HG03135 (cell line): Measurements from ENCODE around the gene NTN5.
"Not testable (repeated sequence)": the region's sequence is repeated elsewhere in the genome, so short reads cannot be mapped to it uniquely, and the experiment has no call there.

Experiments used
- ATAC-seq: cut with Tn5 transposase; IDR thresholded peaks from one replicate; pipeline ENCODE4 v1.9.1; 2021; ENCODE audit warnings: mild to moderate bottlenecking, moderate library complexity; ENCODE audit not compliant: unreplicated experiment

Gene NTN5

GRCh38 chr19:48670699-48671445 is 1.9 kb downstream of the NTN5 start:
- ATAC-seq, result no peak

- no peak for ATAC-seq
Observed at GRCh38 chr19:48669903-48670668, 2.7 kb downstream of the NTN5 start.

GRCh38 chr19:48668761-48669160 is 4.1 kb downstream of the NTN5 start:
- ATAC-seq, result no peak

- ATAC-seq, result no peak
Observed at GRCh38 chr19:48668332-48668731, 4.5 kb downstream of the NTN5 start.

GRCh38 chr19:48665786-48666185 is 7.0 kb downstream of the NTN5 start:
- no peak for ATAC-seq

GRCh38 chr19:48664476-48664875 is 8.3 kb downstream of the NTN5 start:
- ATAC-seq, result no peak

GRCh38 chr19:48663667-48664066 is 9.2 kb downstream of the NTN5 start:
- no peak for ATAC-seq

GRCh38 chr19:48661711-48662090 is 11.1 kb downstream of the NTN5 start:
- ATAC-seq, result no peak

- ATAC-seq, result peak; percentile 84
Observed at GRCh38 chr19:48660852-48661710, 11.7 kb downstream of the NTN5 start.

- ATAC-seq, result no peak
Observed at GRCh38 chr19:48659768-48660167, 13.0 kb downstream of the NTN5 start.

GRCh38 chr19:48658483-48658882 is 14.3 kb downstream of the NTN5 start:
- ATAC-seq, result no peak

GRCh38 chr19:48657828-48658227 is 15.0 kb downstream of the NTN5 start:
- ATAC-seq, result not testable (repeated sequence)

GRCh38 chr19:48656840-48657474 is 15.9 kb downstream of the NTN5 start:
- ATAC-seq, result no peak

- ATAC-seq, result no peak
Observed at GRCh38 chr19:48654299-48655059, 18.3 kb downstream of the NTN5 start.

- ATAC-seq, result no peak
Observed at GRCh38 chr19:48651683-48652048, 21.2 kb downstream of the NTN5 start.

- ATAC-seq, result no peak
Observed at GRCh38 chr19:48650974-48651682, 21.7 kb downstream of the NTN5 start.

GRCh38 chr19:48648134-48648533 is 24.7 kb downstream of the NTN5 start:
- no peak for ATAC-seq

GRCh38 chr19:48646722-48647216 is 26.0 kb downstream of the NTN5 start:
- ATAC-seq, result no peak

- ATAC-seq, result peak; percentile 51
Observed at GRCh38 chr19:48646001-48646721, 26.7 kb downstream of the NTN5 start, which contains the start of gene CA11. CA11 (minus strand) TSS chr19:48646187; CDS start chr19:48645632, 555 bp downstream.
